Fibroblast of skin of right quadriceps (primary cell): ENCODE results near the gene RTN4R.
"Not testable (repeated sequence)": the region's sequence is repeated elsewhere in the genome, so short reads cannot be mapped to it uniquely, and the experiment has no call there.

Experiments
- DNase-seq: peaks from one replicate; pipeline ENCODE4 v3.0.0-alpha.2; 2013

RTN4R gene

DNA sequence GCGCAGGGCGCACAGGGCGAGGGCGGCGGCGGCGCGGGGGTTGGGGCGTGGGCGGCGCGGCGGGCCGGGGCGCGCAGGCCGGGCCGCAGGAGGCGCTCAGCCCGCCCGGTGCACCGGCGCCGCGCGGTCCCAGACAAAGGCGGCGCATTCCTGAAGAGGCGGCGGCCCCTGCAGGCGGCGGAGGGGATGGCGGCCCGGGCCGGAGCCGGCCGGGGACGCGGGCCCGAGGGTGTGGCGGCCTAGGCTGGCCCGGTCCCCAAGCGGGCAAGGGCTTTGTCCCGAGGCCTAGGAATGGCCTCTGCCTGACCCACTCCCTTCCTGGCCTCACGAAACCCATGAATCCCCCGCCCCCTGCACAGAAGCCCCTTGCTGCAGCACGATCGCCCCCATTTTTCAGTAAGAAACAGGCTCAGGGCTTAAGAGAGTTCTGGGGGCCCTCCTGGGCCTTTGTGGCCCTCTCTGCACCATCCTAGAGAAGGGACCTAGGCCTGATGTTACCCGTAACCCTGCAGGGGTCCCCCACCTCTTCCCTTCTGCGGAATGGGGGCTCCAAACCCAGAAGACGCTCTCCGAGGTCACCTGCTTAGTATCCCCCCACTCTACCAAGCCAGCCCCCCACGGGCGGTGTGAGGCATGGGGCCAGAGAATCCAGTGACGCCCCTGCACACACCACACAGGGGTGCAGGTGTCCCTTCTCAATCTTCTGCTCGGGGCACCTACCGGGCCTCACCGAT lies at the start of gene RTN4R:
TSS of gene RTN4R (minus strand) at position 40 of the 734 bp plus-strand sequence. CDS start 226 bp downstream, outside the sequence.
- peak; percentile 33 for DNase-seq

DNA sequence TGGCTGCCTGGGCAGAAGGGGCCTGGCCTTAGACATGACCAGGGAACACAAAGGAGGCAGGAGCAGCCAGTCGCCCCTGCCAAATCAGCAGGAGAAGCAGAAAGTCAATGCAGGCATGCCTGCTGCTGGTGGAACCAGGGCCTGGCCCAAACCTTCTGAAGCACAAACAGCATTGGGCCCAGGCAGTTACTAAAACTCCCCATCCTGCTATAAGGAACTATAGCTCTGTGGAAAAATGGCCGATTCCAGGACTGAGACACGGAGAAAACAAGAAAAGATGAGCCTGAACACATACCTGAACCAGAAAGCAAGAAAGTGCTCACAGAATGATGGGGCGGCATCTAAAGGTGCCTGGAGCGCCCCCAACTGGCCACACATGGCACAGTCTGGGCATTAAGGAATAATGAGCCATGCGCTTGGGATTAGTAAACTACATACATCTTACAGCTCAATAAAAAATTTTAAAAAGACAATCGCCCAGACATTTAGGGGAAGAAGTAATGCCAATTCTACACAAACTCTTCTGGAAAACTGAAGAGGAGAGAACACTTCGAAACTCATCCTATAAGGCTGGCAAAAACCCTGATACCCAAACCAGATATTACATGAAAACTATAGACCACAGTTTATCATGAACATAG lies 49.4 kb upstream of the RTN4R start:
- not testable (repeated sequence) for DNase-seq

DNA sequence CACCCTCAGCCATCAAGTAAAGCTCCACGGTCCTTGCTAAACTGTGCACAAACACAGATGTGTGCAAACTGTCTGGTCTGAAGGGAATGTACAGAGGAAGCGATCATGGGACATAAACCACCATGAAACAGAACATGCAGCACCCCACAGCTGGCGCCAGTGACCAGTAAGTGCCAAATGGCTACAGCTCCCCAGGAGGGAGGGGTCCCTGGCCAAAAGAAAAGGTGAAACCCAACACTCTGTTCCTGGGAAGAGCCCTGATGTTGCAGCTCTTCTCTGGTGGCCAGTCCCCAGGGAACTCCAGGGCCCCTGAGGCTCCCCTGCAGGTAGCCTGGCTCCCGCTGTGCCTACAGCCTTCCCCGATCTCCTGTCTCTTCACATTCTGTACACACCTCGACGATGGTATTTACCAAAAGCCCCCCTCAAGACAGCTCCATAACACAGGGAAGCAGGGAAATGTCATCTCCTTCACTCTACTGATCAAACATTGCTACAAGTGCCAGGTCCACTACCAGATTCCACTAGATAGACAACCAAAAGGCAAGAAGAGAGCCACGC lies 48.8 kb upstream of the RTN4R start:
- no peak for DNase-seq

DNA sequence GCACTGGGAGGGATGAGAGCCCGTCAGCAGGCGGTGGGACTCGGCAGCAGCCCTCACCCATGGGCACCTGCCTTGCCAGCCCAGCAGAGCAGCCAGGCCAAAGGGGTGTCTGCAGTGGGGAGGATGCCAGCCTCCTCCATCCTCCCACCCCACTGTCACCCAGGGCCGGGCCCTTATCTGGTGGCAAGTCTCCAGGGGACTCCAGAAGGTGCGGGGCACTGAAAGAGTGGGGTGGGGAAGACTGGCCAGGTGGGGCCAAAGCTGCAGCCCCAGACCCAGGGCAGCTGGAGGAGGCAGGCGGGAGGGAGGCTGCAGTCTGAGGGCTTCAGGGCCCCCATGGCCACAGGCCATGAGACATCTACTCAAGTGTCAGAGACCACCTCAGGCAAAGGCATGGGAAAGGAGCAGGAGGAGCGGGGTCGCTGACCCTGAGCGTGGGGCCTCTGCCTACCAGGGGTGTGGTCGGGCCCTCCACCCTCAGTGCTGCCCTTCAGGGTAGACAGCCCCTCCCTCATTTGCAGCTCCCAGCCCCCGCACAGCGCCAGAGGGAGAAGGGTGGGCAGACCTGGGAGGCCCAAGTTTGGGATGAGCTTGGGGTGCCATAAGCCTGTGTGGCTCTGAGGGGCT lies 48.2 kb upstream of the RTN4R start:
- no peak for DNase-seq

DNA sequence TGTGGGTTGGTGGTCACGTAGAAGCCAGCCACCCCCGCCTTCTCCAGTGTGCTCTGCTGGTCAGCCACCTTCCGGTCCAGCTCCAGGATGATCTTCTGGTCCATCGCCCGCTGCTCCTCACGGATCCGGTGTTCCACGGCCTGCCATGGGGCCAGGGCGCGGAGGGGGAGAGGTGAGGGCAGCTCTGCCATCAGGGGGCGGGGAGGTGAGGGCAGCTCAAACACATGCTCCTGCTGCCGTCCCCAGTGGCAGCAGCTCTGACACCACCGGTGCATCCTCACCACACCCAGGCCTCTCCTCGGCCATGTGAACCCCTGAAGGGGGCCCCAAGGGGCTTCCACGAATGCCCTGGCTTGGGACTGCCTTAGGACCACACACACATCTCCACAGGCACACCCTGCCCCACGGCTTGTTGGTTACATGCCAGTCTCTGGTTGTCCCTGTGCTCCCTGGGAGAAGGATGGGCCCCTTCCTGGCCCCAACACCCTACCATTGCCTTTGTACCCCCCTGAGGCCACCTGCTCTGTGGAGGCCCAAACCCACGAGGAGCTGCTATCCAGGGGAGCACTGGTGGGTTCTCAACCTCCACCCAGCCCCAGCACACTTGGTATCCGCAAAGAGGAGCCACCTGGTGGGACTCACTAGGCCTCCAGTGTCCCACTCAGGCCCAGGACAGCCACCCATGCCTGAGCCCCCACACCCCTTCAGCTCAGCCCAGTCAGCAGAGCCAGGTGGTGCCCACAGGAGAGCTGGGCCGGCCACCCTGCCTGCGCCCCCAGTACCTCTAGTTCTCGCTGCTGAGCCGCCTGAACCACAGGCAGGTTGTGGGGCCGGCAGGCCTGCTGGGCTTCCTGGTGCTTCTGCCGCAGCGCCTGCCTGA lies 47.5 kb upstream of the RTN4R start:
- no peak for DNase-seq

DNA sequence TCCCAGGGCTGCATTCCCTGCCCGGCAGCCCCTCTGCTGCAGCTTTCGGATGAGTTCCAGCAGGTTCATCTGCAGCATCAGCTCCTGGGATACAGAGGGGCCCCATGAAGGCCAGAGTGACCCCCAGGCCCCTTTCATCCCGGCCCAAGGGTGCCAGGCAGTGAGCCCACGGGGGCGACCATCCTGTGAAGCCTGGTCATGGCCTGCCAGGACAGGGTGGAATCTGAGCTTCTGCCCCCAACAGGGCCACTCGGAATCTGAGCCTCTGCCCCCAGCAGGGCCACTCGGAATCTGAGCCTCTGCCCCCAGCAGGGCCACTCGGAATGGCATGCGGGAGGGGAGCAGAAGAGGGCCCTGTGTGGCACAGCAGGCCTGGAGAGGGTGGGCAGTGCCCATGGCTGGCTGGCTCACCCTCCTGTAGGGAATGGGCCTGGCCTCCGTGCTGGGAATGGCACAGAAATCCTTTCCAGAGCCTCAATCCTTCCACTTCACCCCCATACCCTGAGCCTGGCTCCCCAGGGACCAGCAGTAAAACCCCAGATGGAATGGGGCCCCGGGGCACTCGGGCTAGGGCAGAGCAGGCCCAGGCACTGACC lies 46.7 kb upstream of the RTN4R start:
- DNase-seq = not testable (repeated sequence)

DNA sequence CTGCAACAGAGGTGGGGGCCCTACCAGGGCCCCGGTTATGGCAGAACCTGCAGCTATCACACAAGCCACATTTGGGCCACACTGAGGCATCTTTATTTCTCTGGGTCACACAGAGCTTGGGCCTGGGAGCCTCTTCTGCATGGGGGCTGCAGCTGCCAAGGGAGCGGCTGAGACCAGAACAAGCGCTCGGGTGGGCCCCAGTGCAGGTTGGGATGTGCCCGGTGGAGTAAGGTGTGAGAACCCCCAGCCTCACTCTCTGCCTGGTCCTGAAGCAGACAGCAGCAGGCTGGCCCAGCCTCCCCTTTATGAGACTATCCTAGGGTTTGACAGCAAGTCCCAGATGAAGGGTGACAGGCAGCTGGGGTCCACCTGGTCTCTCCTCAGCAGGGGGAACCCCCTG lies 46.1 kb upstream of the RTN4R start:
- not testable (repeated sequence) for DNase-seq

DNA sequence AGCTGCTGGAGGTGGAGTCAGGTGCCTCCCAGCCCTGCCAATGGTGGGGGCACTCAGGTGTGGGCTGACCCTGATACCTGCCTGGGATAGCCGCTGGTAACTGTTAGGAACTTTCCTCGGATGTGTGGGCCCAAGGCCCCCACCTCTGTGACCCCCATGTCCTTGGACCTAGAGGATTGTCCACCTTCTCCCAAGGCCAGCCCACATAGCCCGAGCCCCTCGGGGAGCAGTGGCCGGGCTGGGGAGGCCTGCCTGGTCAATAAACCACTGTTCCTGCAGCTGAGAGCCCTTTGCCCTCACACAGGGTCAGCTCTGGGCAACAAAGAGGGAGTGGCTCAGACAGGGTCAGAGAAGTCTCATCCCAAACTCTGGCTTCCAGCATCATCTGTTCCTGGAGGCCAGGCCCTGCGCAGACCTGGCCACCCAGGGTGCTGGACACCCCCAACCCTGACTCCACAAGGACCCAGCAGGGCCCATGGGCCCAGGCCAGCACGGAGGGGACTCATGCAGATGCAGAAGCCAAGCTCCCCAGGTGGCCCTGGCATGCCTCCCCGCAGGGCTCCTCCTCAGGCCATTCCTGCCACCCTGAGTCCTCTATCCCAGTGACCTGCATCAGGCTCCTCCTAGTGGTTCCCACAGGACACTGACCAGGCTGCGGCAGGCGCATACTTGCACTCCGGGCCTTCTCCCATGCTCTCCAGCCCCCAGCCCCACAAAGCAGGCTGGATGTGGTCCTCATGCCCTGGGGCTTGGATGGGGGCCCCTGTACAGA lies 45.4 kb upstream of the RTN4R start:
- not testable (repeated sequence) for DNase-seq

DNA sequence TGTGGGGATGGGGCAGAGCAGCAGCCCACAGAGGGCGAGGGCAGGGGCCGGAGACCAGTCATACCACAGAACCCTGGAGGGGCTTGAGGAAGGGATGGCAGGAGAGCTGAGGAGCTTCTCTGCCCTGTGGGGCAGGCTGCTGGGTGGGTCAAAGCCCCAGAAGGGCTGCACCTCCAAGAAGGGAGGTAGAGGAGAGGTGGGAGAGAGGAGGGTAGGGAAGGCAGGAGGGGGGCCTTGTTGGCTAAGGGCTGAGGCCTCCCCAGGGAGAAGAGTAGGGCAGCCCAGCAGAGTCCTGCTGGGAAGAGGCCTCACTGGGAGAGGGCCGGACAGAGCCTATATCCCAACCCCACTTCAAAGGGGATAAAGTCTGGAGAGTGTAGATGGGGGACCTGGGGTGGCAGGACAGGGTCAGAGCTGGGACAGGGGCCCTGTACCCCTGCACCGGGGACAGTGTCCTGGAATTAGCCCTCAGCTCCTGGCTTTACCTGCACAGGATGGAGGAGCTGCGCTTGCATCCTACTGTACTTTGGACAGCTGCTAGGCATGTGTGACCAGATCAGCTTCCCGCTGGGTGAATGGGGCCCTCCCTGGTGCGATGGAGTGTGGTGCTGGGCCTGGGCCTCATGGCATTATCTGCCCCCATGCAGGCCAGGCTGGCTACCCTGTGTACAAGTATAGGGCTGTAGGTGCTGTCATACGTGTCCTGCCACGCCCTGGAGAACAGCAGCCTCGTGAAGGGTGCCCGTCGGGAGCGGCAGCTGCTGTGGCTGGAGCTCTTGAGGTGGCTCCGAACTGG lies 44.5 kb upstream of the RTN4R start:
- DNase-seq = no peak

DNA sequence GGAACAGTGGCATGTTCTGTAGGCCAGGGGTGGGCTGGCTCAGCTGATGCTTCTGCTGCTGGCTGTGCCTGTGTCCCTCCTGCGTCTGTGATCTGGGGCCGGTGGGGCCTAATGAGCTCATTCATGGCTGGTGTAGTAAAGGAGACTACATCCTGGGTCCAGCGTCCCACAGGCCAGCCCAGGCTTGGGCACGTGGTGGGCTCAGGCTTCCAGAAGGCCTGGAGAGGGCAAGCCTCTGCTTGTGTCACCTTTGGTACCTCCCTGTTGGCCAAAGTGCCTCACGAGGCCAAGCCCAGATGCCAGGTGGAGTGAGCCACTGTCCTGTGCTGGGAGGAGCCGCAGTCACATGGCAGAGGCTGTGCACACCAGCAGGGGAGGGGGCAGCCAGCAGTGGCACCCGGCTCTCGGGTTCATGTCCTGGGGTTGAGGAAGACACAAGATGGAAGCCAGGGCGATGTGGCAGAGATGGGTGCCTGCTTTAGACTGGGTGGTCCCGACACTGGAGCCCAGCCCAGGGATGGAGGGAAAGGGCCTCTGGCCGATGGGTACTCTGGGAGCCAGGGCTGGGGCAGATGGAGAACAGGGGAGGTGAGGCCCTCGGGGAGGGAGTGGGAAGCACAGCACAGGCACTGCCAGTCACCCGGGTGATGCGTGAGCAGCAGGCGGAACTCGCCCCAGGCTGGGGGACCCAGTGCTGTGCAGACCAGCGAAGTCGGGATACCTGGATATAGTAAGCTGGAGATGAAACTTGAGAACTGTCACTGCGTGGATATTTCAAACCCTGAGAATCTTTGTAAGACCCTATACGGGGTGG lies 43.3 kb upstream of the RTN4R start:
- not testable (repeated sequence) for DNase-seq

DNA sequence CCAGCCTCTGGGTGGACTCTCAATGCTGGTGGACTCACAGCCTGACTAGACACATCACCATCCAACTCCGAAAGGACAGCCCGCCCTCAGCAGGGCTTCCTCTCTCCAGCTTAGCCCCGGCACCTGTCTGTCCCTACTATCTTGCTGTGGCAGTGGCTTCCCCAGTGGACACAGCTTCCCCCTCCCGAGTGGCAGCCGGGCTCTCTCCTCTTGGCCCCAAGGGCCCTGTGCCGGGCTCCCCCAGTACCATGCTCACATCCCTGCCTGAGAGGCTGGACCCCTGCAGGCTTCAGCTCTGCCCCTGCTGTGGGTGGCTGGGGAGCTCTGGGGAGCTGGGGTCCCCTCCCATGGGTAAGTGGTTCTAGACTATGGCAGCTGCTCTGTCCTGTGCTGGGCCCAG lies 42.7 kb upstream of the RTN4R start:
- not testable (repeated sequence) for DNase-seq

DNA sequence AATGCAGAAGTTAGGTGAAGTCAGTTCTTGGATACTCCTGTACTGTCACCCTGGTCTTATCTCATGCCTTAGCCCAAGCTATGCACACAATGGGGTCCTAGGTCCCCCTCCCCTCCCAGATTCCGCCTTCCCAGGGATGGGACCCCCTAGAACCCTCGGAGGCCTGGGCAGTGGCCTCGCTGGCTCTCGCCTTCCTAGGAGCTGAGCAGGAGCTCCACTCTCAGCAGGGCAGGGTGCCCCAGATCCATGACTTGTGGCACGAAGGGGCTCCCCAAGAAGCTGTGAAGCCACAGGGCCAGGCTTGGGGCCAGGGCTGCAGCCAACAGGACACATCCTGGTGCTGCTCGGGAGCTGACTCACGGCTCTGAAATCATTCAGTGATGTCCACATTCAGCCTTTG lies 42.1 kb upstream of the RTN4R start:
- not testable (repeated sequence) for DNase-seq

DNA sequence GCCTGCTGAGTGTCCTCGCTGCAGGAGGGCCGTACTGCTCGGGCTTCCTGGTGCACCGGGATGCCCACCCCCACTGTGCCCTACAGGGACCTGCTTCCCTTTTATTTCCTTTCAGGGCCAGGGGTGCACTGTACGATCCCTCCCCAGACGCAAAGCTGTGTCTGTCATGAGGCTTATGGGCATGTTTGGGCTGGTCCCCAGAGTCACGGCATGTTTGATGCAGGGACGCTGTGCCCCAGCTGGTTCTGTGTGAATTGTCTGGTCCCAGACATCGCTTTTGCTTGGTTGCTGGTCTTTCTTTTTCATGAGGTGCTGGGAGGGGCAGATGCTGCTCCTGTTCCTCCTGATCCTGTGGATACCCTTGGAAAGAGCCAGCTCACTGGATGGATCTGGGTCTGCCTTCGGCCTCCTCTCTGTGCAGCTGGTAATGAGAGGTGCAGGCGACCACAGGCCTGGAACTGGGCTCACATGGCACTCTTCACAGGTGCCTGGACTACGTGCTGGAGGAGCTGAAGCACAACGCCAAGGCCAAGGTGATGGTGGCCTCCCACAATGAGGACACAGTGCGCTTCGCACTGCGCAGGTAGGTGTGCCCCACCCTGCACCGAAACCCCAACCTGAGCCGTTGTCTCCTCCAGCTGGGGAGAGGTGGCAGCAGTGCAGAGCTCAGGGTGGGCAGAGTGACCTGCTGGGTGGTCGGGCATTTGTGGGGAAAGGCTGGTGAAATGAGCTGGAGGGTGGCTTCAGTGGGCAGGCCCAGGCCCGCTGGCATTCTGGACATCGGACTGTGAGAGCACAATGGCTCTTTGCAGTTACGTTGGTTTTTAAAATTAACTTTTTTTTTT lies 40.9 kb upstream of the RTN4R start:
- not testable (repeated sequence) for DNase-seq

DNA sequence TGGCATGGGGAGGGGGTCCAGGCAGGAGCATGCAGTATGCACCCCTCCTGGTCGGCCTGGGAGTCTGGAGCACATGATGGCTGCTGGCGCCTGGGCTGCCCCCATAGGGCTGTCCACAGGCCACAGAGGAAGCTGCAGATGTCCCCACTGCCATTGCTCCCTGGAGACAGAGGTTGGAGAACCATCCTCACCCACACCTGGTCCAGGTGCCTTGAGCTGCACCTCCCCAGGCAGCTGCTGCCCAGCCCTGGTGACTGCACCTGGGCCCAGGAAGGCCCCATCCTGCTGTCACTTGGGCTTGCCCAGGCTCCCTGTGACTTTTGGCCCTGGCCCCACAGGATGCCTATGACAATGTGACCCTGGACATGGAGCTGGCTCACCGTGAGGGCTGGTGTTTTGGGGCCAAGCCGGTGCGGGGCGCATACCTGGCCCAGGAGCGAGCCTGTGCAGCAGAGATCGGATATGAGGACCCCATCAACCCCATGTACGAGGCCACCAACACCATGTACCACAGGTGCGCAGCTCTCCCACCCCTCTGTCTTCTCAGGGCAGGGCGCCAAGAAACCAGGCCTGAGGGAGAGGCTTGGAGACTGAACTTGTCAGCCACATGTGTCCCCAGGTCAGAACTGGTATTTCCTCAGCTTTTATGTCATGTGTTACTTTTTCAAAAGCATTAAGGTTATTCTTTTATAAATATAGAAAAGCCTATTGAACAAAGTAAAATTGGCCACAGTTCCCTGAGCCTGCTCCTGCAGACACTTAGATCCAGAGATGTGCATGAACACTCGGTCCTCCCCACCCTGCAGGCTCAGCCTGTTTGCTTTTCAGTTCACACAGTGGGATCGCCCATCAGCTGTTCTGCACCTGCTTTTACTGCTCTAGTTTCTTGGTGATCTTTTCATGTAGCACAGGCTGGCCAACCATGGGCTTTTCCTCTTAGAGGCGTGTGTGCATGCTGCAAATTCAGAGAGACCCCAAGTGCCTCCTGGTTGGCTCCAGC lies 39.6 kb upstream of the RTN4R start:
- not testable (repeated sequence) for DNase-seq

DNA sequence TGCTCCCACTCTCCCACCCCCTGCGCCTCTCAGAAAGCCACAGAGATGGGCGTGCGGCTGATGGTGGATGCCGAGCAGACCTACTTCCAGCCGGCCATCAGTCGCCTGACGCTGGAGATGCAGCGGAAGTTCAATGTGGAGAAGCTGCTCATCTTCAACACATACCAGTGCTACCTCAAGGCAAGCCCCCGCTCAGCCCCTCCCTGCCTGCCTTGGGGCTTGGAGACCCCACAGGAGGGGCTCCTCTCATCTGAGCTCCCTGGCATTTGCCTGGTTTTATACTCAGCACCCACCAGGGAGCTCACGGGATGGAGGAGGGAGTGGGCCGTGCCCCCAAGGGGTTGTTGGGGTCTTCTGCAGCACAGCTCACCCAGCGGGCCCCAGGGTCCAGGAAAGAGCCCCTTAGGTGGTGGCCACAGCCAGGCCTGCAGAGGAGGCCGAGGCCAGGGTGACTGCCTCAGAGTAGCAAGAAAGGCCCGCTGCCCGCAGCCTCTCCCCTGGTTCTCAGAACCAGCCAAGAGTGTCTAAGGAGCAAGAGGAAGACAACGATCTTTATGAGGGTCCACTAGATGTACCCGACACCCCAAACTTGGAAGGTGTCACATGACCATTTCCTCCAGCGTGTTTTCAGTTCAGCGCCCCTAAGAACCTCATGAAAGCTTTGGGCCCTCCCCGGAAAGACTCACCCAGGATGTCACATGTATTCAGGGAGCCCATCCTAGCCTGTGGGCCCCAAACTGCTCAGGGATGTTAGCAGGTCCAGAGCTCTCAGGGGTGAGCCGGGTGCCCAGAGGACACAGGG lies 38.7 kb upstream of the RTN4R start:
- not testable (repeated sequence) for DNase-seq

DNA sequence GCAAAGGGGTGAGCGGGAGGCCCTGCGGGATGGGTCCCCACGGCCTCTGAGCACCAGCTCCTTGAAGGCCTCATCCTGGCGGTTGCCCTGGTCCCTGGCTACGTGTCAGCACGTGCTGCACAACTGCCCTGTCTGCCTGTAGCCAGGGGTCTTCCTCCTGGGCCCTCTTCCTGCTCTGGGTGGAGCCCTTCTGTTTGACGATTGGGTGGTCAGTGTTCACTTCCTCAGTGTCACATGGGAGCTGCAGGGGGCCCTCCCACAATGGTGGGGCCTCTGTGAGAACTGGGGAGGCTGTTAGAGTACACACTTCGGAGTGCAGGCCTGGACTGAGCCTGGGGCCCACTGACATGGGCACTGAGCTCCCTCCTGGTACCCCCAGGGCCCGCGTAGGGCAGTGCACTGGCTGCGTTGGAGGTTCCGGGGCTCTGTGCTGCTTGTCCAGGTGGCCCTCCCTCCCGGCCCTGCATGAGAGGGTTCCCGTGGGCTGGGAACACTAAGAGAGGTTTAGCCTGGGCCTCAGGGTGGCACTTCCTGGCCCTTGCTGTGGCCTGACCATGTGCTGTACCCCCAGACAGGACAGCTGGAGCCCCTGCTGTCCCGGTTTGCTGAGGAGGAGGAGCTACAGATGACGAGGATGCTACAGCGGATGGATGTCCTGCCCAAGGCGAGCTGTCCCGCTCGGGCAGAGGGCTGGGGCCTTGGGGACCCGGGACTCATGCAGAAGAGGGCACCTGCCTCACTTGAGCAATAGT lies 38.0 kb upstream of the RTN4R start:
- DNase-seq = no peak
